GM23338 (cell line): ENCODE results near the gene RNF150. TPM values are rescaled to one million over a fixed set of nuclear protein-coding genes. Genes with fewer than 3 reads are reported as not detected.

Experiments
- ATAC-seq: fragments of 200-7000 bp; cut with Tn5 transposase; 3 replicates; pipeline ENCODE4 v1.9.1; 2020
- DNase-seq: peaks from one replicate; pipeline ENCODE4 v3.0.0-alpha.2; 2015; ENCODE audit warnings: low spot score
- H2AFZ ChIP-seq: fragments of 200-600 bp; sonication (generic); 2 replicates; pipeline ENCODE4 v1.8.0; 2016; ENCODE audit warnings: antibody characterized with exemption, mild to moderate bottlenecking, moderate library complexity
- H3F3A ChIP-seq: fragments of 200-600 bp; sonication (generic); replicated peaks from 2 replicates; pipeline ENCODE4 v1.8.0; 2017; ENCODE audit warnings: antibody characterized with exemption, mixed run types, low read depth
- H3K27ac ChIP-seq: fragments of 200-600 bp; sonication (generic); 2 replicates; pipeline ENCODE4 v1.6.1; 2016; ENCODE audit warnings: low read depth
- H3K27me3 ChIP-seq: fragments of 200-600 bp; sonication (generic); 2 replicates; pipeline ENCODE4 v1.8.0; 2016; ENCODE audit warnings: mild to moderate bottlenecking, mixed run types, moderate library complexity; ENCODE audit not compliant: insufficient read depth
- H3K36me3 ChIP-seq: fragments of 200-600 bp; sonication (generic); 2 replicates; pipeline ENCODE4 v1.8.0; 2016; ENCODE audit warnings: mild to moderate bottlenecking; ENCODE audit not compliant: insufficient read depth
- H3K4me1 ChIP-seq: fragments of 200-600 bp; sonication (generic); 2 replicates; pipeline ENCODE4 v1.8.0; 2016; ENCODE audit warnings: mild to moderate bottlenecking, moderate library complexity; ENCODE audit not compliant: insufficient read depth
- H3K4me2 ChIP-seq: fragments of 200-600 bp; sonication (generic); 2 replicates; pipeline ENCODE4 v1.7.1; 2017; ENCODE audit warnings: mixed run types
- H3K4me3 ChIP-seq: fragments of 200-600 bp; sonication (generic); 2 replicates; pipeline ENCODE4 v1.6.1; 2016; ENCODE audit warnings: mixed run types
- H3K79me2 ChIP-seq: fragments of 200-600 bp; sonication (generic); replicated peaks from 2 replicates; pipeline ENCODE4 v1.8.0; 2017; ENCODE audit warnings: mild to moderate bottlenecking; ENCODE audit not compliant: insufficient read depth
- H3K9me2 ChIP-seq: fragments of 200-600 bp; sonication (generic); 2 replicates; pipeline ENCODE4 v1.8.0; 2017; ENCODE audit not compliant: insufficient read depth
- H4K20me1 ChIP-seq: fragments of 200-600 bp; sonication (generic); replicated peaks from 2 replicates; pipeline ENCODE4 v1.8.0; 2017; ENCODE audit warnings: mild to moderate bottlenecking; ENCODE audit not compliant: insufficient read depth
- H3K27ac Mint-ChIP-seq: 2 replicates; pipeline ENCODE4 v1.8.0; 2020; ENCODE audit warnings: inconsistent platforms, mild to moderate bottlenecking, moderate library complexity, mixed read lengths
- H3K27me3 Mint-ChIP-seq: 3 replicates; pipeline ENCODE4 v1.8.0; 2022; ENCODE audit warnings: low read depth, mild to moderate bottlenecking, moderate library complexity, mixed read lengths, inconsistent platforms; ENCODE audit not compliant: insufficient read depth, poor library complexity
- H3K36me3 Mint-ChIP-seq: 3 replicates; pipeline ENCODE4 v1.8.0; 2021; ENCODE audit warnings: low read depth, mild to moderate bottlenecking, inconsistent platforms, moderate library complexity, mixed read lengths
- H3K4me1 Mint-ChIP-seq: 3 replicates; pipeline ENCODE4 v1.8.0; 2020; ENCODE audit warnings: mild to moderate bottlenecking, inconsistent platforms, mixed read lengths
- H3K4me3 Mint-ChIP-seq: 3 replicates; pipeline ENCODE4 v1.8.0; 2021; ENCODE audit warnings: moderate library complexity, mild to moderate bottlenecking, inconsistent platforms, mixed read lengths
- H3K9me3 Mint-ChIP-seq: 3 replicates; pipeline ENCODE4 v1.8.0; 2020; ENCODE audit warnings: moderate library complexity, mild to moderate bottlenecking, inconsistent platforms, mixed read lengths
- CREB1 ChIP-seq: fragments of 250-450 bp; sonication (Bioruptor Pico); IDR thresholded peaks from 2 replicates; pipeline ENCODE4 v1.5.0; 2020; ENCODE audit warnings: low read depth, mild to moderate bottlenecking, moderate library complexity
- EZH2phosphoT487 ChIP-seq: fragments of 200-600 bp; sonication (generic); IDR thresholded peaks from one replicate; pipeline ENCODE4 v1.8.1; 2018; ENCODE audit warnings: antibody characterized with exemption; ENCODE audit not compliant: unreplicated experiment
- NANOG ChIP-seq: IDR thresholded peaks from 2 replicates; pipeline ENCODE4 v1.6.1; 2016; ENCODE audit warnings: antibody characterized with exemption, borderline replicate concordance
- POLR2AphosphoS5 ChIP-seq: IDR thresholded peaks from 2 replicates; pipeline ENCODE4 v1.6.1; 2016; ENCODE audit warnings: antibody characterized with exemption, low read depth
- STAT1 ChIP-seq: IDR thresholded peaks from one replicate; pipeline ENCODE4 v1.6.1; 2016; ENCODE audit warnings: antibody characterized with exemption; ENCODE audit not compliant: unreplicated experiment
- ZNF114 ChIP-seq: fragments of 250-450 bp; sonication (Bioruptor Pico); IDR thresholded peaks from 2 replicates; pipeline ENCODE4 v1.5.0; 2020; ENCODE audit warnings: mild to moderate bottlenecking, moderate library complexity
- polyA plus RNA-seq: library from polyadenylated mRNA; unstranded; fragments of >200 nt; fragmentation: Nextera tagmentation; extraction: Ambion mirVana; gene quantifications from 2 replicates; pipeline ENCODE4 v1.2.1, GENCODE V29; 2016
- total RNA-seq: library from RNA; depleted of rRNA; stranded (reverse); fragments of >200 nt; shearing (Covaris generic); gene quantifications from 2 replicates; pipeline ENCODE4 v1.2.3, GENCODE V29; 2014
- TF ChIP-seq, protein P1 (sequence below): fragments of 250-450 bp; sonication (Bioruptor Pico); IDR thresholded peaks from 2 replicates; pipeline ENCODE4 v1.5.0; 2020; ENCODE audit warnings: mild to moderate bottlenecking, moderate library complexity
- TF ChIP-seq, protein P2 (sequence below): IDR thresholded peaks from 2 replicates; pipeline ENCODE4 v1.6.1; 2016; ENCODE audit warnings: antibody characterized with exemption

Gene RNF150
- total and polyA plus RNA-seq, 2 experiments from 2014 or later: 1.3 to 6.1 TPM

DNA sequence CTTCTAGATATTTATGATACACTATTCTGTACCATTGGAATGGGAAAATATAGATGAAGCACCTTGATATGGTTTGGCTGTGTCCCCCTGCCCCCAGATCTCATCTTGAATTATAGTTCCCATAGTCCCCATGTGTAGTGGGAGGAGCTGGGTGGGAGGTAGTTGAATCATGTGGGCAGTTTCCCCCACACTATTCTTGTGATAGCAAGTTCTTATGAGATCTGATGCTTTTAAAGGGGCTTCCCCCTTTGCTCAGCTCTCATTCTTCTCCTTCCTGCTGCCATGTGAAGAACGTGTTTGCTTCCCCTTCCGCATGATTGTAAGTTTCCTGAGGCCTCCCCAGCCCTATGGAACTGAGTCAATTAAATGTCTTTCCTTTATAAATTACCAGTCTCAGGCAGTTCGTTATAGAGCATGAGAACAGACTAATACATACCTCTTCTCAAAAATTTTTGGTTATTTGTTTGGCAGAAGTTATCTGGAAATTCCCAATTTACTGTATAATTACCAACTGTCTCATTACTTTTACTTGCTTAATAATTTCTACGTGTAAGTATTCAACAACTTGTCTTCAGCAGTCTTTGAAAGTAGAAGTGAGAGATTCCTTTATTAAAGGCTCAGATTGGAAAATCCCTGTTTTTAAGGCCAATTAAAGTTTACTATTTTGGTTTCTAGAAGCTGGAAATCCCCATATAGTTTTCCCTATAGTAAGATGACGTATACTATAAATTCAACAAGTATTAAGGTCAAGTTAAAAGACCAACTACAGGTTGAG is 152.7 kb downstream of the RNF150 start:
- no peaks in the 10 kb centered on the region; the same call in 2 of the 3 replicates for H3K9me3 Mint-ChIP-seq
- H3K36me3 Mint-ChIP-seq: no peaks in the 10 kb centered on the region
- Histone ChIP-seq H4K20me1 (no peaks in the 10 kb centered on the region), H3F3A (no peaks in the 10 kb centered on the region), H3K27ac (no peak overlapping the region), H3K27me3 (no peaks in the 10 kb centered on the region), H3K79me2 (no peaks in the 10 kb centered on the region), H3K4me2 (no peak overlapping the region), H3K4me3 (no peak overlapping the region), H3K4me1 (peaks cover 5% of the 10 kb centered on the region), H3K36me3 (no peaks in the 10 kb centered on the region), H2AFZ (no peak overlapping the region), H3K9me2 (0 out of 2 replicates have a peak, but pooled peaks cover 3% of the 10 kb centered on the region)
- no peaks in the 10 kb centered on the region for H3K4me1 Mint-ChIP-seq
- H3K27me3 Mint-ChIP-seq: peaks cover 8% of the 10 kb centered on the region
- H3K4me3 Mint-ChIP-seq: no peak overlapping the region
- no peak overlapping the region for H3K27ac Mint-ChIP-seq
- no peak for DNase-seq
- TF ChIP-seq, protein P1, sequence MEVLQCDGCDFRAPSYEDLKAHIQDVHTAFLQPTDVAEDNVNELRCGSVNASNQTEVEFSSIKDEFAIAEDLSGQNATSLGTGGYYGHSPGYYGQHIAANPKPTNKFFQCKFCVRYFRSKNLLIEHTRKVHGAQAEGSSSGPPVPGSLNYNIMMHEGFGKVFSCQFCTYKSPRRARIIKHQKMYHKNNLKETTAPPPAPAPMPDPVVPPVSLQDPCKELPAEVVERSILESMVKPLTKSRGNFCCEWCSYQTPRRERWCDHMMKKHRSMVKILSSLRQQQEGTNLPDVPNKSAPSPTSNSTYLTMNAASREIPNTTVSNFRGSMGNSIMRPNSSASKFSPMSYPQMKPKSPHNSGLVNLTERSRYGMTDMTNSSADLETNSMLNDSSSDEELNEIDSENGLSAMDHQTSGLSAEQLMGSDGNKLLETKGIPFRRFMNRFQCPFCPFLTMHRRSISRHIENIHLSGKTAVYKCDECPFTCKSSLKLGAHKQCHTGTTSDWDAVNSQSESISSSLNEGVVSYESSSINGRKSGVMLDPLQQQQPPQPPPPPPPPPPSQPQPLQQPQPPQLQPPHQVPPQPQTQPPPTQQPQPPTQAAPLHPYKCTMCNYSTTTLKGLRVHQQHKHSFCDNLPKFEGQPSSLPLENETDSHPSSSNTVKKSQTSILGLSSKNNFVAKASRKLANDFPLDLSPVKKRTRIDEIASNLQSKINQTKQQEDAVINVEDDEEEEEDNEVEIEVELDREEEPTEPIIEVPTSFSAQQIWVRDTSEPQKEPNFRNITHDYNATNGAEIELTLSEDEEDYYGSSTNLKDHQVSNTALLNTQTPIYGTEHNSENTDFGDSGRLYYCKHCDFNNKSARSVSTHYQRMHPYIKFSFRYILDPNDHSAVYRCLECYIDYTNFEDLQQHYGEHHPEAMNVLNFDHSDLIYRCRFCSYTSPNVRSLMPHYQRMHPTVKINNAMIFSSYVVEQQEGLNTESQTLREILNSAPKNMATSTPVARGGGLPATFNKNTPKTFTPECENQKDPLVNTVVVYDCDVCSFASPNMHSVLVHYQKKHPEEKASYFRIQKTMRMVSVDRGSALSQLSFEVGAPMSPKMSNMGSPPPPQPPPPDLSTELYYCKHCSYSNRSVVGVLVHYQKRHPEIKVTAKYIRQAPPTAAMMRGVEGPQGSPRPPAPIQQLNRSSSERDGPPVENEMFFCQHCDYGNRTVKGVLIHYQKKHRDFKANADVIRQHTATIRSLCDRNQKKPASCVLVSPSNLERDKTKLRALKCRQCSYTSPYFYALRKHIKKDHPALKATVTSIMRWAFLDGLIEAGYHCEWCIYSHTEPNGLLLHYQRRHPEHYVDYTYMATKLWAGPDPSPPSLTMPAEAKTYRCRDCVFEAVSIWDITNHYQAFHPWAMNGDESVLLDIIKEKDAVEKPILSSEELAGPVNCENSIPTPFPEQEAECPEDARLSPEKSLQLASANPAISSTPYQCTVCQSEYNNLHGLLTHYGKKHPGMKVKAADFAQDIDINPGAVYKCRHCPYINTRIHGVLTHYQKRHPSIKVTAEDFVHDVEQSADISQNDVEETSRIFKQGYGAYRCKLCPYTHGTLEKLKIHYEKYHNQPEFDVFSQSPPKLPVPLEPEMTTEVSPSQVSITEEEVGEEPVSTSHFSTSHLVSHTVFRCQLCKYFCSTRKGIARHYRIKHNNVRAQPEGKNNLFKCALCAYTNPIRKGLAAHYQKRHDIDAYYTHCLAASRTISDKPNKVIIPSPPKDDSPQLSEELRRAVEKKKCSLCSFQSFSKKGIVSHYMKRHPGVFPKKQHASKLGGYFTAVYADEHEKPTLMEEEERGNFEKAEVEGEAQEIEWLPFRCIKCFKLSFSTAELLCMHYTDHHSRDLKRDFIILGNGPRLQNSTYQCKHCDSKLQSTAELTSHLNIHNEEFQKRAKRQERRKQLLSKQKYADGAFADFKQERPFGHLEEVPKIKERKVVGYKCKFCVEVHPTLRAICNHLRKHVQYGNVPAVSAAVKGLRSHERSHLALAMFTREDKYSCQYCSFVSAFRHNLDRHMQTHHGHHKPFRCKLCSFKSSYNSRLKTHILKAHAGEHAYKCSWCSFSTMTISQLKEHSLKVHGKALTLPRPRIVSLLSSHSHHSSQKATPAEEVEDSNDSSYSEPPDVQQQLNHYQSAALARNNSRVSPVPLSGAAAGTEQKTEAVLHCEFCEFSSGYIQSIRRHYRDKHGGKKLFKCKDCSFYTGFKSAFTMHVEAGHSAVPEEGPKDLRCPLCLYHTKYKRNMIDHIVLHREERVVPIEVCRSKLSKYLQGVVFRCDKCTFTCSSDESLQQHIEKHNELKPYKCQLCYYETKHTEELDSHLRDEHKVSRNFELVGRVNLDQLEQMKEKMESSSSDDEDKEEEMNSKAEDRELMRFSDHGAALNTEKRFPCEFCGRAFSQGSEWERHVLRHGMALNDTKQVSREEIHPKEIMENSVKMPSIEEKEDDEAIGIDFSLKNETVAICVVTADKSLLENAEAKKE (CRISPR knock-in tag): no peak
- no peak for TF ChIP-seq ZNF114 (CRISPR knock-in tag)
- TF ChIP-seq STAT1: no peak
- TF ChIP-seq, protein P2, sequence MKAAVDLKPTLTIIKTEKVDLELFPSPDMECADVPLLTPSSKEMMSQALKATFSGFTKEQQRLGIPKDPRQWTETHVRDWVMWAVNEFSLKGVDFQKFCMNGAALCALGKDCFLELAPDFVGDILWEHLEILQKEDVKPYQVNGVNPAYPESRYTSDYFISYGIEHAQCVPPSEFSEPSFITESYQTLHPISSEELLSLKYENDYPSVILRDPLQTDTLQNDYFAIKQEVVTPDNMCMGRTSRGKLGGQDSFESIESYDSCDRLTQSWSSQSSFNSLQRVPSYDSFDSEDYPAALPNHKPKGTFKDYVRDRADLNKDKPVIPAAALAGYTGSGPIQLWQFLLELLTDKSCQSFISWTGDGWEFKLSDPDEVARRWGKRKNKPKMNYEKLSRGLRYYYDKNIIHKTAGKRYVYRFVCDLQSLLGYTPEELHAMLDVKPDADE: no peak
- TF ChIP-seq EZH2phosphoT487: no peak
- TF ChIP-seq NANOG: no peak
- no peak for TF ChIP-seq CREB1 (CRISPR knock-in tag)
- TF ChIP-seq POLR2AphosphoS5: no peak
- ATAC-seq: no peak
